Putamen (tissue), 1 donor: ENCODE data around the gene PLA2G2A.

ENCODE experiments used
- DNase-seq: peaks from one replicate; pipeline ENCODE4 v3.0.0-alpha.2; 2016; ENCODE audit warnings: low spot score

Gene PLA2G2A

DNA sequence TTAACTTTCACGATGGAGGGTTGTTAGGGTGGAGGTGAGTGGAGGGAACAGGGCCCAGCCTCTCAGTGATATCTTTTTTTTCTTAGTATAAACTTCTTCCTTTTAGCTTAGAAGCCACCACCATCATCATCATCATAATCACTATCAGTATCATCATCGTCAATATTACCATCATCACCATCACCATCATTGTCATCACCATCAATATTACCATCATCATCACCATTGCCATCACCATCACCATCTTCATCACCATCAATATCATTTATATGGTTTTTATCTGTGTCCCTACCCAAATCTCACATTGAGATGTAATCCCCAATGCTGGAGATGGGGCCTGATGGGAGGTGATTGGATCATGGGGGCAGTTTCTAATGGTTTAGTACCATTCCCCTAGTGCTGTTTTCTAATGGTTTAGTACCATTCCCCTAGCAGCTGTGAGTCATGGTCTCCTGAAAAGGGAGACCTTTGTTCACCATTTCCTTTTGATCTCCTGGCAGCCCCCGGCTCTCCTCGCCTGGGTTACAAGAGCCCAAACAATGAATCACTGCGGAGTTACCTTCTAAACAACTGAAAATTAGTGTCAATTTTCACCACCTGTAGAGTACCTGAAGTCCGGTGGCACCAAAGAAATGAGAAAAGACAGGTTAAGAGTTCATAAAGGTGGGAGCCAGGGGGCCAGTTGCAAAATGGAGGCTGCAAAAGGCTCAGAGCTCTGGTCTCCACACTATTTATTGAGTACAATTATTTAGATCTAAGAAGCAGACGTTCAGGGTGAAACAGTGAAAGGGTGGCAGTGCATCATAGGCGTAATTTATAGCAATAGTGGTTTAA lies 52.9 kb downstream of the PLA2G2A start:
- DNase-seq = no peak
